ENCODE measurements around the gene GRN. TPM values are rescaled to one million over a fixed set of nuclear protein-coding genes. Genes with fewer than 3 reads are reported as not detected.

Gene GRN
- total and polyA plus RNA-seq, 11 donors = 44.6 to 451 (median 185) TPM

- ATAC-seq (no peak), DNase-seq (no peak)
- Histone ChIP-seq H3K4me3 (no peak overlapping the region), H3K27ac (no peak overlapping the region), H3K4me1 (peaks cover 0 to 6% (median 0%) of the 10 kb centered on the region in 12 donors), H3K27me3 (no peaks in the 10 kb centered on the region), H3K36me3 (peaks cover 0 to 20% (median 17%) of the 10 kb centered on the region in 9 donors), H3K9me3 (no peaks in the 10 kb centered on the region)
- intact Hi-C loops (cut with DNase I) = no loop called here
- WGBS, 4 donors = 92 to 96% (median 93%) methylated on average over 9 to 11 of the region's 11 CpGs
- TF ChIP-seq POLR2A (IDR thresholded peaks at IDR 0.05) (no peak), CTCF (IDR thresholded peaks at IDR 0.05) (no peak)
Measured at GRCh38 chr17:44356241-44356640, 11.1 kb downstream of the GRN start.

DNA sequence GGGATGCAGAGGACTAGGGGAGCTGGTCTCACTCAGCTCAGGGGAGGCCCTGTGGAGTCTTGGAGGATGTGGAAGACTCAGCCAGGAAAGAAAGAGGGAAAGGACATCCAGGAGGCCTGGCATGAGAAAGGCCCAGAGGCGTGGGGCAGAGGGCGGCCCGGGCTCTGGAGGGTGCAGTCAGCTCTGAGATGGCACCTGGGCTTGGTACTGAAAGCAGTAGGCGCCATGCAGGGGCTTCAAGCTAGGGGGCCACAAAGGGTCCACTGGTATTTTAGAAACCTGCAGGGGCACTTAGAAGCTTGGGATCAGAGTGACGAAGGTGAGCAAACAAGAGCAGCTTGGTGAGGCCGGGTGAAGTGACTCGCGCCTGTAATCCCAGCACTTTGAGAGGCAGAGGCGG, 13.0 kb downstream of the GRN start:
- no peak overlapping the region for H3K27ac ChIP-seq
- intact Hi-C loops (cut with DNase I) = no loop called here
- 88 to 95% (median 93%) methylated on average over 9 of the region's 9 CpGs for WGBS, 4 donors
- no peak for TF ChIP-seq POLR2A (IDR thresholded peaks at IDR 0.05)
- no peak for TF ChIP-seq CTCF (IDR thresholded peaks at IDR 0.05)
- no peak overlapping the region for H3K4me3 ChIP-seq
- no peaks in the 10 kb centered on the region for H3K9me3 ChIP-seq
- DNase-seq (no peak), ATAC-seq (no peak)
- peaks cover 0 to 2% (median 0%) of the 10 kb centered on the region in 9 donors for H3K36me3 ChIP-seq
- H3K27me3 ChIP-seq = peaks cover 0 to 8% (median 0%) of the 10 kb centered on the region in 9 donors
- H3K4me1 ChIP-seq = peaks cover 0 to 20% (median 11%) of the 10 kb centered on the region in 12 donors

- intact Hi-C loops (cut with DNase I) = no loop called here
- no peaks in the 10 kb centered on the region for H3K9me3 ChIP-seq
- TF ChIP-seq POLR2A (IDR thresholded peaks at IDR 0.05) (no peak), CTCF (IDR thresholded peaks at IDR 0.05) (no peak)
- peaks cover 0 to 12% (median 0%) of the 10 kb centered on the region in 9 donors for H3K27me3 ChIP-seq
- no peak overlapping the region for H3K27ac ChIP-seq
- H3K4me3 ChIP-seq = no peak overlapping the region
- H3K36me3 ChIP-seq = no peaks in the 10 kb centered on the region
- WGBS, 4 donors = 75 to 88% (median 80%) methylated on average over 6 of the region's 6 CpGs
- H3K4me1 ChIP-seq = peaks cover 0 to 22% (median 14%) of the 10 kb centered on the region in 12 donors
- DNase-seq (no peak), ATAC-seq (no peak)
Measured at GRCh38 chr17:44359006-44359405, 13.9 kb downstream of the GRN start.

DNA sequence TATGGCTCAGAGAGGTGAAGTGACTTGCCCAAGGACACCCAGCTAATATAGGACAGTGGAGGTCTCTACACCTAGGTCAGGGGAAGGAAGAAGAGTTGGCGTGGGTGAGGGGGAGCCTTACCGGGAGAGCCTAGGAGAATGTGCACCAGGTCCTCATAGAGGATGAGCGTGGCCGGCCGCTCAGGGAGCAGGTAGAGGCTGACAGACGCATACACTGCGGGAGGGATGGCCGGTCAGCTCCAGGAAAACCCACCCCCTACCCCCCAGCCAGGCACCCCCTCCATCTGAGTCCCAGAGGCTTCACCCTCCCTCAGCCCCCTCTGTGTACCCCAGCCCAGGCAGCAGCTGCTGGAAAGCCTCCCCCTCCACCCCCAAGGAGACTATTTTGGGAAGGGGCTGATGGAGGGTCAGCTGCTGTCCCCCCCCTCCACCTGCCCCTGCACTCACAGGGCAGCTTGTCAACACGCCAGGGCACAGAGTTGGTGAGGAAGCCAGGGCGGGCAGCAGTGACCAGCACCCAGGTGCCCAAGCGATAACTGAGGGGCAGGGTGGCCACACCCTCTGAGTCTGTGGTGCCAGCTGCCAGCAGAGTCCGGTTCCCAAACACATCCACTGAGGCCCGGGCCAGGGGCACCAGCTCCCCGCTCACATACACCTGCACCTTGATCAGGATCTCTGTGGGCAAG, 14.5 kb downstream of the GRN start:
- Histone ChIP-seq H3K4me3 (no peak overlapping the region), H3K36me3 (no peaks in the 10 kb centered on the region), H3K27ac (no peak overlapping the region), H3K4me1 (peaks cover 0 to 23% (median 14%) of the 10 kb centered on the region in 12 donors), H3K9me3 (no peaks in the 10 kb centered on the region), H3K27me3 (peaks cover 0 to 12% (median 0%) of the 10 kb centered on the region in 9 donors)
- ATAC-seq (no peak), DNase-seq (peak in 1 of 5 donors; percentile 55)
- TF ChIP-seq CTCF (IDR thresholded peaks at IDR 0.05) = no peak
- no peak for TF ChIP-seq POLR2A (IDR thresholded peaks at IDR 0.05)
- intact Hi-C loops (cut with DNase I) = no loop called here
- 91 to 93% (median 92%) methylated on average over 10 to 14 of the region's 14 CpGs for WGBS, 4 donors
